VCaP (cell line): ENCODE results near the gene USP2.

Experiments
- H3K27ac ChIP-seq: fragments of 450-650 bp; 2 replicates; pipeline ENCODE4 v1.5.1; 2017
- CTCF ChIP-seq: fragments of 450-650 bp; conservative IDR thresholded peaks from 2 replicates; pipeline ENCODE4 v1.5.1; 2017; ENCODE audit warnings: mild to moderate bottlenecking, moderate library complexity

USP2 gene

GRCh38 chr11:119422809-119423508 lies 41.5 kb upstream of the USP2 start, which contains the start of gene THY1:
Gene THY1, minus strand, starts transcription at chr11:119423172. Its CDS starts 2,267 bp downstream, at chr11:119420905.
- no peak within 1 kb of the TSS; the same call in 1 of the 2 replicates for H3K27ac ChIP-seq
- TF ChIP-seq CTCF: no peak

GRCh38 chr11:119421941-119422808 lies 40.7 kb upstream of the USP2 start:
- no peak for TF ChIP-seq CTCF
- no peak overlapping the region; the same call in 1 of the 2 replicates for H3K27ac ChIP-seq

DNA sequence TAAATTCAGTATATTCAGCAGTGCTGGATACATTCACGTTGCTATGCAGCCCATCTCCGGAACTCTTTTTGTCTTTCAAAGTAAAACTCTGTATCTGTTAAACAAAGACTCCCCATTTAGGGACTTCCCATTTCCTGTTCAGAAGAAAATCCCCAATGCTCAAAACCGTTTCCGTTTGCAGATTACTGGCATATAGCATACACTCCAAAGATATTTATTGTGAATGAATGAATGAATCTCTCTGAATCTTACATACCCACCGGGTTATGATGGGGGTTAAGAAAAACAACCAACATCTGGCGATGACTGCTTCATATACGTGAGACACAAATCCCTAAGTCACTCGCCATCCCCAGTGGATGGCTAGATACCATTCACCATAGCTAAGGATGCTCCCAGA lies 39.9 kb upstream of the USP2 start:
- no peak overlapping the region for H3K27ac ChIP-seq
- TF ChIP-seq CTCF: no peak

DNA sequence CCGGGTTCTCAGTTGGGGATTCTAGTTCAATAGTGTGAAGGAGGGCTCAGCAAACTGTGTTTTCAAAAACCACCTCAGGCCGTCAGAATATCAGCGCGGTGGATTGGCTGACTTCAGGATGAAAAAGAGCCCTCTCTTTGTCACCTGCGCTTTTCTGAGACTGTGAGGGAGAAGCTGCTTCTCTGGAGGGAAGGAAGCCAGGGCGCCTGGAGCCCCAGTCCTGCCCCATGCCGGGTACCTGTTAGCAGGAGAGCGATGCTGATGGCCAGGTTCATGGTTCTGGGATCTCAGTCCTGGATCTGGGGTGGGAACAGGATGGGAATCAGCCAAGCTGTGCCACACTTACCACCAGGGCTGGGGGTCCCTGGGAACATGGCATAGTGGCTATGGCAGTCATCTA lies 39.1 kb upstream of the USP2 start:
- no peak for TF ChIP-seq CTCF
- no peak overlapping the region for H3K27ac ChIP-seq

- no peak overlapping the region for H3K27ac ChIP-seq
- no peak for TF ChIP-seq CTCF
Observed at GRCh38 chr11:119419834-119420492, 38.5 kb upstream of the USP2 start.

GRCh38 chr11:119419246-119419645 lies 37.8 kb upstream of the USP2 start:
- TF ChIP-seq CTCF: no peak
- H3K27ac ChIP-seq: no peak overlapping the region

DNA sequence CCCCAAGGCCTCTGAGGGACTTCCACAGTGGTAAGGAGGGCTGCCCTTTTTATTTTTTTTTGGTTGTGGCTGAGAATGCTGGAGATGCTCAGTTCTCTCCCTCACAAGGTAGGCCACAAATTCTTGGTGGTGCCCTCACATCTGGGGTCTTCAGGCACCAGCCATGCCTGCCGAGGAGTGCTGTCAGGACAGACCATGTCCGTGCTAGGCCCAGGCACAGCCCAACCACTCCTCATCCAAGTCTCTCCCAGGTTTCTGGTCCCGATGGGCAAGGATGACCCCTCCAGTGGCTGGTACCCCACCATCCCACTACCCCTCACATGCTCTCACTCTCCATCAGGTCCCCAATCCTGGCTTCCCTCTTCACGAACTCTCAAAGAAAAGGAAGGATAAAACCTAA lies 37.3 kb upstream of the USP2 start:
- no peak overlapping the region for H3K27ac ChIP-seq
- TF ChIP-seq CTCF: no peak
